Cardiac septum (tissue), 1 donor: ENCODE results near the gene USF1. TPM values are rescaled to one million over a fixed set of nuclear protein-coding genes. Genes with fewer than 3 reads are reported as not detected.
"Not testable (repeated sequence)": the region's sequence is repeated elsewhere in the genome, so short reads cannot be mapped to it uniquely, and the experiment has no call there.

Experiments used
- DNase-seq: peaks from one replicate; pipeline ENCODE4 v3.0.0-alpha.2; 2020; ENCODE audit warnings: low spot score
- intact Hi-C: fragments of 100-400 bp; cut with DNase I; formaldehyde crosslinking; loops from one replicate; pipeline ENCODE4 v1.14.0; 2022
- total RNA-seq: library from RNA; stranded (reverse); fragmentation: NEBNext Ultra II Directional; extraction: Animal tissue kit (Norgen Biotek cat#: 25700); gene quantifications from one replicate; pipeline ENCODE4 v1.2.1, GENCODE V29; 2021
- donor health status: DM: no; HTN: no; CAD: no.

The USF1 gene
- total RNA-seq, 1 donor from 2014 or later, result 29.2 TPM

- intact Hi-C loops, result no loop called here
- peak; percentile 24 for DNase-seq
These were observed 8.5 kb upstream of the USF1 start for GRCh38 chr1:161054232-161054631.

DNA sequence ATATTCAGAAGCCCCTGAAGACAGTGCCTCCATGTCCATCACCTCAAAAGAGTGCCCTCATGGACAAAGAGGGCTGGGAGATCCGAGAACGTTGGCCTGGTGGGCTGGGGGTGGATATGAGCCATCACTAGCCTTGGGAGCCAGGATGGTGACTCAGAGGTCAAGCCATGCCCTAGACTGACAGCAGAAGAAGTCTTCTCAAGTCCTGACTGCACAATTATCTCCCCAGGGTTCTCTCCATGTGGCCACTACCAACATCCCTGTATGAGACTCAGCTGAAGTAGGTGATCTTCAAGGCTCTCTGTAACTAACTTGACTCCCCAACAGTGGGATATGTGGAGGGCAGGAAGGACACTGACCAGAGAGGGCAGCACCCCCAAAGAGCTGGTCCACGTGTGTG, 7.1 kb upstream of the USF1 start:
- intact Hi-C loops, result no loop called here
- DNase-seq, result no peak

DNA sequence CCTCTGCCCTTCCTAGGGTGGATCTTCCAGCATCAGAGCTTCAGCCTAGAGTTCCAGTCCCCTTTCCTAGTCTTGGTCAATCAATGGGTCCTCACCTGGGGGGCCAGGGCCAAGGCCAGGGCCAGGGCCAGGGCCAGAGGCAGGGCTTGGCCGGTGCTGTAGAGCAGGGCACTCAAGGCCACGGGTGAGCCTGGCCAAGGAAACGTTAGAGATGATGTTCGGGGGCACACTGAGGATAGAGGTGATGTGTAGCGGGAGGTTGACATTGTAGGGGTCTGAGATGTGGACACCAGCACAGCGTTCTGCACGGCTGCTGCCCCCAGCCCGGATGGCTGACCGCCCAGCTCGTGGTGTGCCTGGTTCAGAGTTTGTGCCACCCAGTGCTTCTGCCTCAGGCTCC, 5.4 kb upstream of the USF1 start:
- DNase-seq, result no peak
- intact Hi-C loops, result no loop called here

- no peak for DNase-seq
- intact Hi-C loops, result loop anchor here (5.0 to 10.0 kb wide), 2 partner anchors 48 to 54 kb away; partner anchors contain the start of gene KLHDC9
These were observed 3.4 kb upstream of the USF1 start for GRCh38 chr1:161048949-161049722.

DNA sequence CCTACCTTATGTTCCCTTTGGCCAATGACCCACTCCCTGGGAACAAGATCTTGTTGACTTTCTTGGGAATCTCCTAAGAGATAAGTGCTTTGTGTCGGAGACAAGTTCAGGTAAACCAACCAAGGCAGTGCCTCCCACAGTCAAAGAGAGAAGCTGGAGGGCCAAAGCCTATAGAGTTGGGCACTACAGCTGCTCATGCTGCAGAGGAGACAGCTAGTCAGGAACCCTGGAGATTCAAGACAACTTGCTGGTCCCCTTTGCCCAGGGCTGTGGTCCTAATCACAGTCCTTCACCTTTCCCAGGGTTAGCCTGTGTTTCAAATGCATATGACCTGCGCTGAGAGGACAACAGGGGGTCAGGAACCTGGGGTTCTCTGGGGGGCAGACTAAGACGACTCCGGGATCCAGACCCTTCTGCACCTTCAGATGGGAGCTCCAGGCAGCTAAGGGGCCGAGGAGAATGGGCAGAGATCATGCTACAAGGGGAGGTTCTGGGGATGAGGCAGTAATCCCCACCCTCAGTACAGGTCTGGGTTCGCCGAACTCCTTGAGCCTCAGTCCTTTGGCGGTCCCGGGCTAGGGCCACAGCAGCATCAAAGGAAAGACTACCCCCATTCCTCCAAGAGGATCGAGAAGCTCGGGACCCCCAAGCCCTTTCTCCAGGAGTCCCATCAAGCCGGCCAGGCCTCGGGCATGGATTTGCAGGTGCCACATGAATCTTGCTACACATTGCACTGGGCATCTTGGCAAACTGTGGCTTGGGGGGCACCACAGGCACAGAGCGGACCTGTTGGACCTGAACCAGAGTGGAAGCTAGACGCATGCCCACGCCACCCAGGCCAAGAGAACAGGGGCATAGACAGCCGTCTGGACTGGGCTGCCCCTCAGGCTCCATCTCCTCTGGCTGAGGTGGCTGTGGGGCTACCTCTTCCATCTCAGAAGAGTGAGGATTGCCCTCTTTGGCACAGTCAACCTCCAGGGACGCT, 2.0 kb upstream of the USF1 start:
- intact Hi-C loops, result loop anchor here (2.0 to 10.0 kb wide), 3 partner anchors 50 to 85 kb away; partner anchors contain the start of genes DEDD and KLHDC9
- no peak for DNase-seq

DNA sequence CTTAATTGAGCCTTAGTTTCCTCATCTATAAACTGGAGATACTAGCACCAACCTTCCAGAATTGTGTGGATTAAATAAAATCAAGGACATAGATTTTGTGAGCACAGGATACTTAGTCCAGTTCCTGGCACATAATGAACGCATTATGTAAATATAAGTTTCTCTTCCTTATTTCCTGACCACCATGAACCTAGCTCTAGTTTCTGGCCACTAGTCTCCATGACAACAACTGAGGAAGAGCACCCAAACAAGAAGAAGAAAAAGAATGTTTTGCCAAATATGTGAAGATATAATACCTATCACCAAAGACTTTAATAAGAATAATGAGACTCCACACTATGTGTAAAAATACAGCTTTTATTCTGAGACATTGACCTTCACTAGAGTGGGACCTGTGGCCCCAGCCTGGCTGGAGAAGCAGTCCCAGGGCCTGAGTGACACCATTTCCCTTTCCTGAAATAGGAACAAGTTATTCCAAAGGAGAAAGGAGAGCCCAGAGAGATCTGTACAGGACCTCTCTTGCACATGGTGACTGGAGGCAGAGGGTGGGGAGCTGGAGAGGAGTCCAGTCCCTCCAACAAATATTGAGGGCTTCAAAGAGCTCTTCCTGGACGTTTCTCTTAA, 940 bp upstream of the USF1 start:
- DNase-seq, result no peak
- intact Hi-C loops, result loop anchor here (2.0 to 10.0 kb wide), 3 partner anchors 51 to 86 kb away; partner anchors contain the start of genes DEDD and KLHDC9

- peak; percentile 82 for DNase-seq
- intact Hi-C loops, result loop anchor here (5.0 to 10.0 kb wide), 2 partner anchors 50 to 52 kb away; partner anchors contain the start of gene KLHDC9
These were observed 655 bp downstream of the USF1 start for GRCh38 chr1:161044908-161045735.

- intact Hi-C loops, result loop anchor here (10.0 kb wide), 1 partner anchor 50 kb away; no protein-coding TSS in a partner anchor
These were observed 1.3 kb downstream of the USF1 start for GRCh38 chr1:161044535-161044907.

DNA sequence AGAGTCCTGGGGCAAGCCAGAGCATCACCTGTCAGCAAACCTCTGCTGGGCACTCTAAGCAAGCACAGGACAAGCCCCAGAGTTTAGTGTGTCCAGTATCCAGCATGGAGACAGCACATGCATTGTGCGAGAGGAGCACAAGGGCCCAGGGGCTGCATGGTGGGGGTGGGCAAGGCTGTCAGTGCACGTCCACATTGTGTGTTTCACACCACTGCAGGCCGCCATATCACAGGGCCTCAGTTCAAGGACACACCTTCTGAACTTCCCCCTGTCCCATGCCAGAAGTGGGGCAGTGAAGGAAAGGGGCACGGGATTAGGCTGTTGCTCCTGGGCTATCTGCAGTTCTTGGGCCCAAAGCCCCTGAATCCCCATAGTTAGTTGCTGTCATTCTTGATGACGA, 6.2 kb downstream of the USF1 start:
- intact Hi-C loops, result no loop called here
- DNase-seq, result no peak

More at GRCh38 chr1:161044535-161044907, 1.3 kb downstream of the USF1 start:
- no peak for DNase-seq

DNA sequence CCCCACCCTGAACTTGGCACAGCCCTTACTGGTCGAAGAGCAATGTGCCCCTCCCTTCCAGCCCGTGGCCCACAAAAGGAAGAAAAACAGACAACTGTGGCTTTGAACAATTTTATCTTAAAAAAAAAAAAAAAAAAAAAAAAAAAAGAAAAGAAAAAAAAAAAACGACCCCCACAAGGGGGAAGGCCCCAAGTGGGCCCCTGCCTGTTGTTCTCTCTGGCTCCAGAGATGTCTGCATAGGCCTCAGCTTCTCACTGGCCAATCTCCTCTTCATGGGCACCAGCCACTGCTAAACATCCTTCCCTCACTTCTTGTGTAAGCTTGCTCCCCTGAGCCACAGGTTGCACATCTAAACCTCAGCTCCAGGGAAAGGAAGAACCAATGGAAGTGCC, 6.6 kb downstream of the USF1 start:
- DNase-seq, result no peak
- intact Hi-C loops, result no loop called here

- DNase-seq, result peak; percentile 88
These were observed 7.1 kb downstream of the USF1 start, which contains the start of gene TSTD1 for GRCh38 chr1:161038523-161039153. TSS of gene TSTD1 (minus strand) at chr1:161038964. CDS start at chr1:161038889, 75 bp downstream.

GRCh38 chr1:161037661-161038522, 7.9 kb downstream of the USF1 start:
- intact Hi-C loops, result no loop called here
- DNase-seq, result no peak

More at GRCh38 chr1:161038523-161039153, 7.1 kb downstream of the USF1 start, which contains the start of gene TSTD1:
- intact Hi-C loops, result no loop called here

- intact Hi-C loops, result no loop called here
- DNase-seq, result no peak
These were observed 12.0 kb downstream of the USF1 start for GRCh38 chr1:161033751-161034150.

DNA sequence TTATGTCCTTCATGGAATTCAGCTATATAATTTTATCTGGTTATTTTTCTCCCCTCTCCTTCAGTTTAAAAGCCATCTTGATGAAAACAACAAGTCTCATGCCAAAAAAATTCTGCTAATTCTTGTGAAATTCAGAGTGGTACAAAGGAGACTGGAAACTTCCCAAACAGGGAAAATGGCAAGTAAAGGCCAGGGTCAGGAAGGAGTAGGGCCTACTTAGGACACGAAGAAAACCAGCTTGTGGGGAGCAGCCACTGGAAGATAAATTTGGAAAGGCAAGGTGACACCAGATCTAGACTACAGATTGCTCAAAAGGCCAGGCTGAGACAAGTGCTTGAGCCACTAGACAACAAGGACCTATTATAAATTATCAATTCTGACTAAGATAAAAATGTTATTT, 13.4 kb downstream of the USF1 start:
- intact Hi-C loops, result no loop called here
- DNase-seq, result no peak

GRCh38 chr1:161031874-161032273, 13.9 kb downstream of the USF1 start:
- DNase-seq, result no peak
- intact Hi-C loops, result no loop called here

DNA sequence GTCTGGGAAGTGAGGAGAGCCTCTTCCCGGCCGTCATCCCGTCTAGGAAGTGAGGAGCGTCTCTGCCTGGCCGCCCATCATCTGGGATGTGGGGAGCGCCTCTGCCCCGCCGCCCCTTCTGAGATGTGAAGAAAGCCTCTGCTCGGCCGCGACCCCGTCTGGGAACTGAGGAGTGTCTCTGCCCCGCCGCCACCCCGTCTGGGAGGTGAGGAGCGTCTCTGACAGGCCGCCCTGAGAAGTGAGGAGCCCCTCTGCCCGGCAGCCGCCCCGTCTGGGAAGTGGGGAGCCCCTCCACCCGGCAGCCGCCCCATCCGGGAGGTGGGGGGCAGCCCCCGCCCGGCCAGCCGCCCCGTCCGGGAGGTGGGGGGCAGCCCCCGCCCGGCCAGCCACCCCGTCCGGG, 16.3 kb downstream of the USF1 start:
- intact Hi-C loops, DNase-seq: not testable (repeated sequence)

- DNase-seq, intact Hi-C loops: not testable (repeated sequence)
These were observed 18.8 kb downstream of the USF1 start for GRCh38 chr1:161026954-161027353.
